ENCODE results near the gene UGT2B10.
"Not testable (repeated sequence)": the region's sequence is repeated elsewhere in the genome, so short reads cannot be mapped to it uniquely, and the experiment has no call there.

The UGT2B10 gene

DNA sequence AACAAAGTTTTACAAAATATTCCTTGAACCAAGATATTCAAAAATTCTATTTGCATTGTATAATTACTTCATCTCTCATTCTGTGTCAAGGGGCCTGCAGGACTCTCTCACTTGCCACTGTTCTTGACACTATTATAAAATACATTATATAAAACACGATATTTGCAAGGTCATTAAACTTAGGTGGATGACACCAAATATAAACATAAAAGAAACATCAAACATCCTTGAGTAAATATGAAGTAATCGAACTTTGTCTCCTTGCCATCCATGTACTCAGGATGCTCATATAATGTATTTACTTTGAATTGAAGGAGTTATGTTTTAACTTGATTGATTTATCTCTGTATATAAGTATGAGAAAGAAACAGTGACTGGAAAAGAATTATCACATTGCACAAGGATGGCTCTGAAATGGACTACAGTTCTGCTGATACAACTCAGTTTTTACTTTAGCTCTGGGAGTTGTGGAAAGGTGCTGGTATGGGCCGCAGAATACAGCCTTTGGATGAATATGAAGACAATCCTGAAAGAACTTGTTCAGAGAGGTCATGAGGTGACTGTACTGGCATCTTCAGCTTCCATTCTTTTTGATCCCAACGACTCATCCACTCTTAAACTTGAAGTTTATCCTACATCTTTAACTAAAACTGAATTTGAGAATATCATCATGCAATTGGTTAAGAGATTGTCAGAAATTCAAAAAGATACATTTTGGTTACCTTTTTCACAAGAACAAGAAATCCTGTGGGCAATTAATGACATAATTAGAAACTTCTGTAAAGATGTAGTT is at the start of gene UGT2B10:
Gene UGT2B10, plus strand, starts transcription at position 378 of the 793 bp plus-strand sequence. Its CDS starts 26 bp downstream, at position 404.
- DNase-seq, result not testable (repeated sequence)

DNA sequence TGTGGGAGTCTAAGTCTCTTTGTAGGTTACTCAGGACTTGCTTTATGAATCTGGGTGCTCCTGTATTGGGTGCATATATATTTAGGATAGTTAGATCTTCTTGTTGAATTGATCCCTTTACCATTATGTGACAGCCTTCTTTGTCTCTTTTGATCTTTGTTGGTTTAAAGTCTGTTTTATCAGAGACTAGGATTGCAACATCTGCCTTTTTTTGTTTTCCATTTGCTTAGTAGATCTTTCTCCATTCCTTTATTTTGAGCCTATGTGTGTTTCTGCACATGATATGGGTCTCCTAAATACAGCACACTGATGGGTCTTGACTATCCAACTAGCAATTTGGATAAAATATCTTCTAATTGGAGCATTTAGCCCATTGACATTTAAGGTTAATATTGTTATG is 44.0 kb upstream of the UGT2B10 start:
- DNase-seq, result not testable (repeated sequence)

- DNase-seq, result no peak
Observed at GRCh38 chr4:68773699-68774098, 42.1 kb upstream of the UGT2B10 start.

DNA sequence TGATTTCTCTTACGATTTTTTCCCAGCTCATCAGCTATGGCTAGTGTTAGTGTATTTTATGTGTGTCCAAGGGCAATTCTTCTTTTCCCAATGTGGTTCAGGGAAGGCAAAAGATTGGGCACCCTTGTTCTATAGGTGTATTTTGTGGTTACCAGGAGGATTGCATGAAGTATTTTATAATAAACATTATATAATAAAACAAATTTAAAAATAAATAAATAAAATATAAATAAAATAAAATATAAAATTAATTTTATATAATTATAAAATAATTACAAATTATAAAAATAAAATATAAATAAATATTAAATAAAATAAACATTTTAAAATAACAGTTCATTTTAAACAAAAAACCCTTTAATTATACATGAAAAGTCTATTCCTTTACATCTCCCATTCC is 35.6 kb upstream of the UGT2B10 start:
- DNase-seq, result no peak

GRCh38 chr4:68797048-68797447 is 18.7 kb upstream of the UGT2B10 start:
- DNase-seq, result no peak

GRCh38 chr4:68797618-68798017 is 18.2 kb upstream of the UGT2B10 start:
- no peak for DNase-seq

DNA sequence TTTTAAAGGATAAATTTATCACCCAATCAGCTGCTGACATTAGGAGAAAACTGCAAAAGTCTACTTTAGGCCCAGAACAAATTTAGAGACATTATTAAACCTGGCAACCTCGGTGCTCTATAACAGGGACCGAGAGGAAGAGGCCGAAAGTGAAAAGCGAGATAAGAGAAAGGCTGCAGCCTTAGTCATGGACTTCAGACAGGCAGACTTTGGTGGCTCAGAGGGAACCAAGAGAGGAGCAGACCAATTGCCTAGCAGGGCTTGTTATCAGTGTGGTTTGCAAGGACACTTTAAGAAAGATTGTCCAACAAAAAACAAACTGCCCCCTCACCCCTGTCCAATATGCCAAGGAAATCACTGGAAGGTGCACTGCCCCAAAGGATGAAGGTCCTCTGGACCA is 12.8 kb upstream of the UGT2B10 start:
- DNase-seq, result no peak

- no peak for DNase-seq
Observed at GRCh38 chr4:68808060-68808459, 7.7 kb upstream of the UGT2B10 start.

GRCh38 chr4:68810919-68811318 is 4.9 kb upstream of the UGT2B10 start:
- DNase-seq, result no peak

GRCh38 chr4:68816410-68817265 is 844 bp downstream of the UGT2B10 start:
- not testable (repeated sequence) for DNase-seq

DNA sequence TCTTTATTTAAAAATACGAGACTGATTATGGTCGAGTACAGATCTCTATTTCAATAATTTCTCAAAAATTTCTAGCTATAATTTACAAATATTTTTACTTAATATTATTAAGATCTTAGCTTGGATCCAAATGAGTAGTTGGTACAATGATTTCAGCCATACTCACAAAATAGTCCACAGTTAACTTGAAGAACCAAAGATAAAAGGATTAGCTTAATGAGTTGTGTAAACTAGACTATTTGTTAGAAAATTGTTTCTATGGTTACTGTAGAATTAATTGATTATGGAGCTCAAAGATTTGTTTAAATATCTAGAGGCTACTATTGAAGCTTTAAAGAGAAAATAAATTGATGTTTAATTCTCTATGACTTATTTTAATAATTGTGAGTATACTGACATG is 1.6 kb downstream of the UGT2B10 start:
- DNase-seq, result no peak

GRCh38 chr4:68818030-68818462 is 2.3 kb downstream of the UGT2B10 start:
- not testable (repeated sequence) for DNase-seq

DNA sequence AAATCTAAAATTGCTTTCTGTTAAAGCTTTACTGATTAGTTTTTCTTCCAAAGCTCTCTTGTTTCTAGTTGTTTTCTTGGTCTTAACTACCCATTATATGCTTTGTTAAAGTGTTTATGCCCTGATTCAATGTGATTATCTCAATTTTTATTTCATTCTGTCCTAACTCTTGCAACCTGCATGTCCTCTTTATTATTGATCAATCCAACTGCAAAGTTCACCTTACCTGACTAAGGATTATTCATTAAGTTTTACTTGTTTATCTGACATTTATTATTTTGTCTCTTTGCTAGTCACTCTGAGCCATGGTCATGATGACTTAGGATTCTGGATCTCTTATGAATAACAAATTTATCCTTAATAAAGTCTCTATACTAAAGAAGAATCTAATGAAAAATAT is 15.8 kb downstream of the UGT2B10 start:
- no peak for DNase-seq

- no peak for DNase-seq
Observed at GRCh38 chr4:68850293-68850692, 34.5 kb downstream of the UGT2B10 start.

GRCh38 chr4:68855771-68856170 is 40.0 kb downstream of the UGT2B10 start:
- DNase-seq, result no peak

- no peak for DNase-seq
Observed at GRCh38 chr4:68858039-68858438, 42.2 kb downstream of the UGT2B10 start.

DNA sequence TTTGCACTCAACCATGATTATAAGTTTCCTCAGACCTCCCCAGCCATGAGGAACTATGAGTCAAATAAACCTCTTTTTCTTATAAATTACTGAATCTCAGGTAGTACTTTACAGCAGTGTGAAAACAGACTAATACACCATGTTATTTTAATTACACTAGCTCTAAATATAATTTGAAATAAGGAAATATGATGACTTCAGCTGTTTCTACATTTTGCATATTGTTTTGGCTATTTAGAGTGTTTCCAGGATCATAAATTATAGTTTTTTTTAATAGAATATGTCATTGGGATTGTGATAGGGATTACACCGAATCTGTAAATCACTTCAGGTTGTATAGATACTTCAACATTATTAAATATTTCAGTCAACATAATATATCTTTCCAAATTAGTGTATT is 43.9 kb downstream of the UGT2B10 start:
- DNase-seq, result no peak

DNA sequence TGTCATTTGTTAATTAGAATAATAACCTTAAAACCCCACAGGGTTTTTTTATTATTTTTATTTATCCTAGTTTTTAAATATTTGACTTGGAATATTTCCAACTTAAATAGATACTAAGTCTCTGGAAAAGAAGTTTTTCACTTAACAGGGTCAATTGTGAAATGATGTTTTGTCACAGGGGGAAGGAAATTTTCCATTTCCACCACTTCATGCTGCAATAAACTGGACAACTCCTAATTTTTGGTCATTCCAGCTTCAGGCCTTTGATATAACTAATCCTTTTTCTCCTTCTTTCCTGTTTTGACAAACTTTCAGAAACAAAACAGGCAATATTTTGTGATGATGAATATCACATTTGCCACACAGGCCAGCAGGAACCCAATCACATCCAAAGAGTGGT is 45.3 kb downstream of the UGT2B10 start:
- no peak for DNase-seq

DNA sequence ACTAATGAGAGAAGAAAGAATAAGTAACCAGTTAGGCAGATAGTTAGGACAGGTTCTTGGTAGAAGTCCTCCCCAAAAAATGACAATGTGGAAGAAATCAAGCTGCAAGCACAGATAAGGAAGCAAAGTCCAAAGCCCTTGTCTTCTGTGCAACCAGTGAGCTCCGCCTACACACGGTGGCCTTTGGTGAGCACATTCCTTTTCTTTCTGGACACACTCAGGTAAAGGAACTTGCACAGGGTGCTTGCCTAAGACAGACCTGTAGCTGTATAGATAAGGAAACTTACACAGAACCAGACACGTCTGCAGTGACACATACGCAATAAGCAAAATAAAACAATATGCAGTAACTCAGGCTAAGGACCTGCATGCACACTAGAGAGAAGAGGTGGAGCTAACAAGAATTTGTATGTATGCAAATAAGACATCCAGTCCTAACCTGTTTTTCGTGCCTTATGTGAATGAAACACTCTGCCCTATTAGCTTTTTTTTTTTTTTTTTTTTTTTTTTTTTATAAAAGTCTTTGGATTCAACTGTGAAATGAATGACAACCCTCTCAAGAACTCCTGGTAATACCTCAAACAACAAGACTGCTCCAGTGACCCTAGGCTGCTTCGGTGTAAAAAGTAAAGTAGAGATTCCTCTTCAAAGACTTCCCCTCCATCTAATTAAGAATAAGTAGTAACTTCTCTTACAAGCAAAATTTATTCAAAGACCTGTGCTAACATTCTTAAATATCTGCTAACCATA is 48.8 kb downstream of the UGT2B10 start:
- no peak for DNase-seq

- no peak for DNase-seq
Observed at GRCh38 chr4:68865188-68865638, 49.4 kb downstream of the UGT2B10 start.

DNA sequence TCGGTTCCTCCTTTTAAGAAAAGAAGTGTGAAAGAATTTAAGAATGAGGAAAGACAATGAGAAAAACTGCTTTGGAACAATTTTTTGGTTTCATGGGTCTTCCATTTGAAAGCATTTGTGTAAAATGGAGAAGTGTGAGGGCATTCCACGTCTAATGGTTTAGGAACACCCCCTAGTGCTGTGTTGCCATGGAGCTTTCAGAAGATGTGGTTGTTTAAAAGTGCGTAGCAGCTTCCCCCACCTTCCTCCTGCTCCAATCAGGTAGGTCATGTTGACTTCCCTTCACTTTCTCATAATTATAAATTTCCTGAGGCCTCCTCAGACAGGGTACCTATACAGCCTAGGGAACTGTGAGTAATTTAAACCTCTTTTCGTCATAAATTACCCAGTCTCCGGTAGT is 50.0 kb downstream of the UGT2B10 start:
- DNase-seq, result no peak

GRCh38 chr4:68869274-68869773 is 53.5 kb downstream of the UGT2B10 start:
- DNase-seq, result no peak

Data from inflammatory macrophage treated with lipopolysaccharide for 4 hours (primary cell).